Measurements from ENCODE around the gene TRIAP1. TPM values are rescaled to one million over a fixed set of nuclear protein-coding genes. Genes with fewer than 3 reads are reported as not detected.

Gene TRIAP1
- total RNA-seq, 1 experiment from 2014 or later: 23.9 TPM

- ATAC-seq: no peak
- in situ Hi-C loops (cut with HindIII; ENCODE audit: low pct_unique_long_range_greater_than_20kb, low sequenced_read_pairs): no loop called here
- DNase-seq (ENCODE audit: low read depth, low spot score): no peak
Measured at GRCh38 chr12:120399531-120399930, 46.7 kb downstream of the TRIAP1 start.

GRCh38 chr12:120397824-120398540 lies 48.2 kb downstream of the TRIAP1 start:
- ChIA-PET POLR2A (no interaction called here), CTCF (no interaction called here)
- no peak for ATAC-seq
- H3K4me1 ChIP-seq (ENCODE audit: control insufficient read depth, insufficient read depth, low read length): no peaks in the 10 kb centered on the region
- H3K4me3 ChIP-seq (ENCODE audit: low read depth in 2 of 2, low read length in 2 of 2): no peak overlapping the region
- TF ChIP-seq POLR2AphosphoS5 (IDR thresholded peaks at IDR 0.05; ENCODE audit: low read depth, low read length): no peak
- no peak for TF ChIP-seq TCF7L2 (IDR thresholded peaks at IDR 0.05; ENCODE audit: low read depth, low read length)
- TF ChIP-seq REST (IDR thresholded peaks at IDR 0.05; ENCODE audit: insufficient read depth in 1 of 2, low read depth in 2 of 2, low read length in 1 of 2): no peak
- TF ChIP-seq CTCF (IDR thresholded peaks at IDR 0.05): no peak
- TF ChIP-seq SIN3A (IDR thresholded peaks at IDR 0.05; ENCODE audit: borderline replicate concordance, insufficient read depth, low read depth, low read length): no peak
- H3K36me3 ChIP-seq (ENCODE audit: control insufficient read depth, insufficient read depth, low read length): no peaks in the 10 kb centered on the region
- H3K27me3 ChIP-seq (ENCODE audit: control insufficient read depth, insufficient read depth, low read length): no peaks in the 10 kb centered on the region
- no peak for DNase-seq (ENCODE audit: low read depth, low spot score)
- H3K9me3 ChIP-seq (ENCODE audit: control insufficient read depth, insufficient read depth, low read depth, low read length): no peaks in the 10 kb centered on the region
- no TSS peak for BruUV-seq (replicated peaks)
- intact Hi-C loops (cut with micrococcal nuclease; ENCODE audit: unreplicated experiment): no loop called here
- in situ Hi-C loops (cut with HindIII; ENCODE audit: low pct_unique_long_range_greater_than_20kb, low sequenced_read_pairs): no loop called here
- no peak overlapping the region for H3K27ac ChIP-seq (ENCODE audit: low read length)

More at GRCh38 chr12:120399531-120399930, 46.7 kb downstream of the TRIAP1 start:
- BruUV-seq (replicated peaks): no TSS peak
- no peak for TF ChIP-seq REST (IDR thresholded peaks at IDR 0.05; ENCODE audit: insufficient read depth in 1 of 2, low read depth in 2 of 2, low read length in 1 of 2)
- no peak for TF ChIP-seq SIN3A (IDR thresholded peaks at IDR 0.05; ENCODE audit: borderline replicate concordance, insufficient read depth, low read depth, low read length)
- TF ChIP-seq POLR2AphosphoS5 (IDR thresholded peaks at IDR 0.05; ENCODE audit: low read depth, low read length): no peak
- TF ChIP-seq CTCF (IDR thresholded peaks at IDR 0.05): no peak
- TF ChIP-seq TCF7L2 (IDR thresholded peaks at IDR 0.05; ENCODE audit: low read depth, low read length): no peak
- Histone ChIP-seq H3K27me3 (ENCODE audit: control insufficient read depth, insufficient read depth, low read length) (no peaks in the 10 kb centered on the region), H3K4me1 (ENCODE audit: control insufficient read depth, insufficient read depth, low read length) (no peaks in the 10 kb centered on the region), H3K27ac (ENCODE audit: low read length) (no peak overlapping the region), H3K4me3 (ENCODE audit: low read depth in 2 of 2, low read length in 2 of 2) (no peak overlapping the region), H3K36me3 (ENCODE audit: control insufficient read depth, insufficient read depth, low read length) (no peaks in the 10 kb centered on the region), H3K9me3 (ENCODE audit: control insufficient read depth, insufficient read depth, low read depth, low read length) (no peaks in the 10 kb centered on the region)
- CTCF ChIA-PET: interaction anchor here (0.6 kb wide), 1 partner anchor 32 kb away, joined by 8 read pairs; no protein-coding TSS in a partner anchor
- POLR2A ChIA-PET: no interaction called here
- intact Hi-C loops (cut with micrococcal nuclease; ENCODE audit: unreplicated experiment): no loop called here

All from Panc1 (cell line).